Ovary (tissue), 9 donors: Measurements from ENCODE around the gene TSPEAR. TPM values are rescaled to one million over a fixed set of nuclear protein-coding genes. Genes with fewer than 3 reads are reported as not detected.
A peak's percentile ranks its signal among the peaks of the same experiment; 100 is the strongest.

Experiments used
- DNase-seq, 5 donors: peaks; one replicate each; pipeline ENCODE4 v3.0.0-alpha.2; 2019 to 2020
- H3K27ac ChIP-seq, 2 donors: fragments of 200-600 bp; one replicate each; pipeline versions ENCODE4 v1.5.1 to v1.8.0; 2019 to 2022
- H3K27me3 ChIP-seq: fragments of 200-600 bp; one replicate; pipeline ENCODE4 v1.8.0; 2022
- H3K36me3 ChIP-seq: fragments of 200-600 bp; sonication (generic); one replicate; pipeline ENCODE4 v1.5.1; 2019
- H3K4me1 ChIP-seq: one replicate; pipeline ENCODE4 v1.8.1; 2013; ENCODE audit warnings: mild to moderate bottlenecking, moderate library complexity; ENCODE audit not compliant: insufficient read depth
- H3K4me3 ChIP-seq: fragments of 200-600 bp; sonication (generic); one replicate; pipeline ENCODE4 v1.5.1; 2017
- H3K9me3 ChIP-seq, 2 donors: fragments of 200-600 bp in 1 of 2; sonication (generic) in 1 of 2; one replicate each; pipeline versions ENCODE4 v1.5.1 to v1.8.1; 2013 to 2019; ENCODE audit warnings: mild to moderate bottlenecking in 1 of 2, moderate library complexity in 1 of 2
- CTCF ChIP-seq, 3 donors: fragments of 450-650 bp in 2 of 3; fragments of 200-600 bp in 1 of 3; IDR thresholded peaks; one replicate each; pipeline versions ENCODE4 v1.5.1 to v1.8.0; 2016 to 2022; ENCODE audit warnings: antibody characterized with exemption in 3 of 3, mild to moderate bottlenecking in 1 of 3
- EP300 ChIP-seq: sonication (generic); formaldehyde crosslinking; IDR thresholded peaks from one replicate; pipeline ENCODE4 v1.6.1; 2017; ENCODE audit warnings: antibody characterized with exemption
- POLR2A ChIP-seq: fragments of 450-650 bp; IDR thresholded peaks from one replicate; pipeline ENCODE4 v1.6.1; 2017; ENCODE audit warnings: antibody characterized with exemption, mild to moderate bottlenecking, moderate library complexity
- WGBS, 3 donors: extraction: QIAGEN DNeasy Blood & Tissue Kit in 1 of 3; methylation state at CpG; one replicate each; pipeline versions ENCODE4 v1.1.5 to v1.1.7; 2013 to 2017; 5-methylcytosine and 5-hydroxymethylcytosine counted together
- intact Hi-C, 4 donors: fragments of 100-400 bp; cut with DNase I; formaldehyde crosslinking; loops; one replicate each; pipeline versions ENCODE4 v1.11.0 to v1.15.1; 2022 to 2023
- polyA plus RNA-seq, 2 donors: library from polyadenylated mRNA; stranded (reverse); fragments of 200-250 nt in 1 of 2; fragments of 350-450 nt in 1 of 2; fragmentation: Illumina TruSeq in 1 of 2; extraction: RNeasy Lipid Tissue Mini Kit (QIAGEN cat#74804) in 1 of 2; gene quantifications; one replicate each; pipeline ENCODE4 v1.2.3, GENCODE V29; 2013 to 2014
- total RNA-seq, 7 donors: library from RNA; depleted of rRNA in 2 of 7; stranded (reverse); fragments of >200 nt in 2 of 7; fragmentation: NEBNext Ultra II Directional in 3 of 7; extraction: Animal tissue kit (Norgen Biotek cat#: 25700) in 3 of 7; gene quantifications; one replicate each; pipeline versions ENCODE4 v1.1.0 to v1.2.4, GENCODE V29; 2016 to 2023
- donor health status: DM: no; HTN: no; CAD: no; lungs with moderate emphysema.
- donor health status: DM: no; HTN: no; CAD: no.
- donor health status: Bipolar disorder and iron deficiency.
- donor health status: DM: yes; HTN: yes; CAD: no.
- donor health status: DM: no; HTN: no; CAD: no.
- donor health status: DM: yes; HTN: yes; CAD: no.

The TSPEAR gene
- total and polyA plus RNA-seq, 9 donors = 0.07 to 0.27 (median 0.11) TPM; not detected in 4

- 10 to 18% (median 13%) methylated on average over 13 of the region's 13 CpGs for whole genome bisulfite sequencing, 3 donors
- no peaks in the 10 kb centered on the region for H3K4me1 ChIP-seq
- H3K36me3 ChIP-seq = no peaks in the 10 kb centered on the region
- no peak overlapping the region for H3K27ac ChIP-seq
- intact Hi-C loops = no loop called here
- H3K4me3 ChIP-seq = no peak overlapping the region
- H3K9me3 ChIP-seq = peaks cover 0 to 5% of the 10 kb centered on the region in 2 donors
- no peaks in the 10 kb centered on the region for H3K27me3 ChIP-seq
- no peak for TF ChIP-seq POLR2A
- TF ChIP-seq EP300 = no peak
- no peak for TF ChIP-seq CTCF (IDR thresholded peaks at IDR 0.05)
- peak in 1 of 5 donors; percentile 18 for DNase-seq
Measured at GRCh38 chr21:44704636-44705001, 6.8 kb downstream of the TSPEAR start.

GRCh38 chr21:44703731-44704635 is 7.4 kb downstream of the TSPEAR start:
- DNase-seq = no peak
- intact Hi-C loops = no loop called here
- peaks cover 0 to 5% of the 10 kb centered on the region in 2 donors for H3K9me3 ChIP-seq
- no peak overlapping the region for H3K27ac ChIP-seq
- TF ChIP-seq EP300 (no peak), POLR2A (no peak), CTCF (IDR thresholded peaks at IDR 0.05) (no peak)
- H3K36me3 ChIP-seq = no peaks in the 10 kb centered on the region
- no peaks in the 10 kb centered on the region for H3K27me3 ChIP-seq
- H3K4me1 ChIP-seq = no peaks in the 10 kb centered on the region
- H3K4me3 ChIP-seq = no peak overlapping the region
- 28 to 30% (median 29%) methylated on average over 13 of the region's 13 CpGs for WGBS, 3 donors

GRCh38 chr21:44702973-44703730 is 8.2 kb downstream of the TSPEAR start:
- Histone ChIP-seq H3K4me3 (no peak overlapping the region), H3K36me3 (no peaks in the 10 kb centered on the region), H3K27ac (no peak overlapping the region), H3K4me1 (no peaks in the 10 kb centered on the region), H3K9me3 (peaks cover 0 to 5% of the 10 kb centered on the region in 2 donors), H3K27me3 (no peaks in the 10 kb centered on the region)
- WGBS, 3 donors = 41 to 45% (median 45%) methylated on average over 16 of the region's 16 CpGs
- TF ChIP-seq CTCF (IDR thresholded peaks at IDR 0.05) (no peak), EP300 (no peak), POLR2A (no peak)
- intact Hi-C loops = no loop called here
- no peak for DNase-seq

GRCh38 chr21:44702111-44702972 is 9.0 kb downstream of the TSPEAR start:
- 60 to 71% (median 62%) methylated on average over 21 to 22 of the region's 22 CpGs for WGBS, 3 donors
- intact Hi-C loops = no loop called here
- TF ChIP-seq CTCF (IDR thresholded peaks at IDR 0.05) = no peak
- no peak for TF ChIP-seq POLR2A
- TF ChIP-seq EP300 = no peak
- Histone ChIP-seq H3K4me3 (no peak overlapping the region), H3K9me3 (peaks cover 0 to 5% of the 10 kb centered on the region in 2 donors), H3K4me1 (no peaks in the 10 kb centered on the region), H3K27me3 (no peaks in the 10 kb centered on the region), H3K36me3 (no peaks in the 10 kb centered on the region), H3K27ac (no peak overlapping the region)
- DNase-seq = no peak
